CD4-positive, alpha-beta T cell treated with Interleukin-4 for 1 hour (primary cell): ENCODE measurements around the gene TLE4.

Source experiments
- DNase-seq, 2 donors: peaks; one replicate each; pipeline ENCODE4 v3.0.0-alpha.2; 2020 to 2022

The TLE4 gene

GRCh38 chr9:79572608-79573411, 1.0 kb downstream of the TLE4 start:
- peak; percentile 59 to 68 for DNase-seq

- DNase-seq = no peak
Measured at GRCh38 chr9:79573412-79573923, 1.7 kb downstream of the TLE4 start.

- no peak for DNase-seq
Measured at GRCh38 chr9:79574136-79574535, 2.4 kb downstream of the TLE4 start.

GRCh38 chr9:79574781-79575180, 3.0 kb downstream of the TLE4 start:
- no peak for DNase-seq

GRCh38 chr9:79575547-79575946, 3.8 kb downstream of the TLE4 start:
- DNase-seq = no peak

GRCh38 chr9:79577969-79578723, 6.4 kb downstream of the TLE4 start:
- DNase-seq = no peak

- DNase-seq = no peak
Measured at GRCh38 chr9:79578891-79579290, 7.1 kb downstream of the TLE4 start.

- DNase-seq = no peak
Measured at GRCh38 chr9:79579624-79580023, 7.9 kb downstream of the TLE4 start.

- no peak for DNase-seq
Measured at GRCh38 chr9:79580055-79580454, 8.3 kb downstream of the TLE4 start.

- peak in 1 of 2 donors; percentile 32 for DNase-seq
Measured at GRCh38 chr9:79581388-79581787, 9.6 kb downstream of the TLE4 start.

GRCh38 chr9:79581794-79582193, 10.0 kb downstream of the TLE4 start:
- DNase-seq = peak in 1 of 2 donors; percentile 64

- peak; percentile 33 to 67 for DNase-seq
Measured at GRCh38 chr9:79583952-79584654, 12.3 kb downstream of the TLE4 start.

GRCh38 chr9:79584655-79584982, 12.9 kb downstream of the TLE4 start:
- DNase-seq = no peak

GRCh38 chr9:79588488-79589223, 16.9 kb downstream of the TLE4 start:
- no peak for DNase-seq

GRCh38 chr9:79591458-79591857, 19.7 kb downstream of the TLE4 start:
- no peak for DNase-seq

GRCh38 chr9:79592726-79593493, 21.1 kb downstream of the TLE4 start:
- DNase-seq = peak in 1 of 2 donors; percentile 59

GRCh38 chr9:79598562-79599345, 27.0 kb downstream of the TLE4 start:
- DNase-seq = no peak

- DNase-seq = no peak
Measured at GRCh38 chr9:79600466-79600865, 28.7 kb downstream of the TLE4 start.

- no peak for DNase-seq
Measured at GRCh38 chr9:79603222-79603920, 31.6 kb downstream of the TLE4 start.

- DNase-seq = no peak
Measured at GRCh38 chr9:79604149-79604548, 32.4 kb downstream of the TLE4 start.
